H1 (cell line): ENCODE measurements around the gene UPP1. TPM values are rescaled to one million over a fixed set of nuclear protein-coding genes. Genes with fewer than 3 reads are reported as not detected.

Source experiments
- CTCF ChIA-PET: fragments of 300-600 bp; sonication (Branson Sonifier 250); formaldehyde crosslinking; loops from one replicate; lab custom pipeline; 2021; ENCODE audit not compliant: partially characterized antibody; lab: Charles Lee
- POLR2A ChIA-PET: fragments of 300-600 bp; sonication (Branson Sonifier 250); formaldehyde crosslinking; loops from one replicate; lab custom pipeline; 2021; ENCODE audit warnings: inconsistent platforms; ENCODE audit not compliant: partially characterized antibody; lab: Charles Lee
- DNase-seq, 2 experiments: peaks; one replicate each; pipeline versions ENCODE4 v3.0.0 to v3.0.0-alpha.2; 2010 to 2022; ENCODE audit warnings: low spot score in 2 of 2, low read depth in 1 of 2, mixed read lengths in 1 of 2
- FAIRE-seq: peaks from 2 replicates; lab custom pipeline; 2011; peaks lifted over from hg19 to GRCh38; lab: Jason Lieb, UNC
- H2AFZ ChIP-seq: 2 replicates; pipeline ENCODE4 v1.8.1; 2012; ENCODE audit warnings: low read length, inconsistent platforms
- H2AK5ac ChIP-seq: 2 replicates; pipeline ENCODE4 v1.6.1; 2013; ENCODE audit warnings: low read depth, low read length
- H2BK120ac ChIP-seq: replicated peaks from 2 replicates; pipeline ENCODE3; 2013; ENCODE audit warnings: low read depth, low read length, inconsistent platforms
- H2BK12ac ChIP-seq: 2 replicates; pipeline ENCODE4 v1.6.1; 2013; ENCODE audit warnings: low read depth, low read length
- H2BK15ac ChIP-seq: 2 replicates; pipeline ENCODE4 v1.6.1; 2013; ENCODE audit warnings: low read length
- H2BK20ac ChIP-seq: 2 replicates; pipeline ENCODE4 v1.6.1; 2013; ENCODE audit warnings: low read length
- H2BK5ac ChIP-seq: 2 replicates; pipeline ENCODE4 v1.6.1; 2013; ENCODE audit warnings: low read depth, low read length
- H3K14ac ChIP-seq: 2 replicates; pipeline ENCODE4 v1.6.1; 2013; ENCODE audit warnings: inconsistent platforms; ENCODE audit not compliant: insufficient read length
- H3K18ac ChIP-seq: 2 replicates; pipeline ENCODE4 v1.6.1; 2013; ENCODE audit warnings: low read length; ENCODE audit errors: extremely low read depth
- H3K23ac ChIP-seq: 2 replicates; pipeline ENCODE4 v1.6.1; 2013; ENCODE audit warnings: inconsistent platforms; ENCODE audit not compliant: insufficient read length
- H3K23me2 ChIP-seq: 2 replicates; pipeline ENCODE4 v1.6.1; 2013; ENCODE audit warnings: low read depth, low read length
- H3K27ac ChIP-seq: 2 replicates; pipeline ENCODE4 v1.6.1; 2011; ENCODE audit warnings: low read depth, low read length, inconsistent platforms
- H3K27me3 ChIP-seq, 4 experiments: replicated peaks in 1 of 4; 1 replicate in 1 of 4; 2 replicates in 3 of 4; pipeline versions ENCODE4 v1.6.1 to v1.8.1; 2011 to 2013; ENCODE audit warnings: low read length in 3 of 4, mild to moderate bottlenecking in 3 of 4, inconsistent platforms in 2 of 4, mixed read lengths in 2 of 4, moderate library complexity in 1 of 4; ENCODE audit not compliant: control insufficient read depth in 3 of 4, insufficient read depth in 3 of 4; ENCODE audit errors: extremely low read depth in 1 of 4
- H3K36me3 ChIP-seq, 4 experiments: 2 replicates each; pipeline versions ENCODE4 v1.6.1 to v1.8.1; 2011 to 2013; ENCODE audit warnings: mild to moderate bottlenecking in 4 of 4, low read length in 3 of 4, moderate library complexity in 2 of 4, control low read depth in 1 of 4, inconsistent platforms in 1 of 4; ENCODE audit not compliant: insufficient read depth in 4 of 4, control insufficient read depth in 2 of 4
- H3K4ac ChIP-seq: replicated peaks from 2 replicates; pipeline ENCODE3; 2013; ENCODE audit warnings: low read length, low read depth, mixed read lengths, inconsistent platforms; ENCODE audit not compliant: insufficient read length
- H3K4me1 ChIP-seq, 4 experiments: replicated peaks in 1 of 4; 1 replicate in 1 of 4; 2 replicates in 3 of 4; pipeline versions ENCODE4 v1.6.1 to v1.8.1; 2011 to 2013; ENCODE audit warnings: low read length in 3 of 4, inconsistent platforms in 2 of 4, mixed read lengths in 1 of 4; ENCODE audit not compliant: insufficient read depth in 4 of 4, control insufficient read depth in 3 of 4
- H3K4me2 ChIP-seq, 2 experiments: 2 replicates each; pipeline versions ENCODE4 v1.6.1 to v1.8.1; 2011 to 2013; ENCODE audit warnings: low read depth in 2 of 2, low read length in 2 of 2, control low read depth in 1 of 2, inconsistent platforms in 1 of 2, mild to moderate bottlenecking in 1 of 2; ENCODE audit not compliant: insufficient read depth in 1 of 2
- H3K4me3 ChIP-seq, 4 experiments: fragments of 200-600, 300-600 bp in 1 of 4; sonication (generic), shearing (Covaris generic), sonication (Bioruptor Twin) in 1 of 4; 2 replicates each; pipeline versions ENCODE4 v1.5.1 to v1.8.1; 2011 to 2016; ENCODE audit warnings: low read length in 4 of 4, low read depth in 3 of 4, control low read depth in 2 of 4, inconsistent platforms in 2 of 4, mild to moderate bottlenecking in 2 of 4, mixed read lengths in 1 of 4, moderate library complexity in 1 of 4; ENCODE audit not compliant: insufficient read depth in 2 of 4; ENCODE audit errors: extremely low read depth in 1 of 4
- H3K56ac ChIP-seq: replicated peaks from 2 replicates; pipeline ENCODE3; 2013; ENCODE audit warnings: low read depth, mild to moderate bottlenecking, mixed read lengths, low read length, inconsistent platforms; ENCODE audit not compliant: insufficient read length
- H3K79me1 ChIP-seq: 2 replicates; pipeline ENCODE4 v1.6.1; 2013; ENCODE audit warnings: low read depth, low read length, control low read depth
- H3K79me2 ChIP-seq, 2 experiments: 2 replicates each; pipeline versions ENCODE4 v1.6.1 to v1.8.1; 2012 to 2013; ENCODE audit warnings: low read length in 2 of 2, mild to moderate bottlenecking in 2 of 2, inconsistent platforms in 1 of 2; ENCODE audit not compliant: insufficient read depth in 2 of 2, control insufficient read depth in 1 of 2
- H3K9ac ChIP-seq, 4 experiments: replicated peaks in 1 of 4; 1 replicate in 1 of 4; 2 replicates in 3 of 4; pipeline versions ENCODE4 v1.6.1 to v1.8.1; 2011 to 2013; ENCODE audit warnings: low read depth in 3 of 4, low read length in 3 of 4, control low read depth in 2 of 4, mild to moderate bottlenecking in 2 of 4, moderate library complexity in 2 of 4, inconsistent platforms in 1 of 4; ENCODE audit errors: extremely low read depth in 1 of 4
- H3K9me3 ChIP-seq, 2 experiments: 2 replicates each; pipeline versions ENCODE4 v1.6.1 to v1.8.1; 2012 to 2013; ENCODE audit warnings: mild to moderate bottlenecking in 2 of 2, moderate library complexity in 2 of 2, control low read depth in 1 of 2, inconsistent platforms in 1 of 2, low read depth in 1 of 2, low read length in 1 of 2, mixed read lengths in 1 of 2; ENCODE audit not compliant: insufficient read depth in 2 of 2
- H4K20me1 ChIP-seq, 2 experiments: replicated peaks in 1 of 2; 2 replicates each; pipeline versions ENCODE3 to v1.8.1; 2011 to 2013; ENCODE audit warnings: inconsistent platforms in 2 of 2, low read length in 2 of 2, mild to moderate bottlenecking in 1 of 2; ENCODE audit not compliant: insufficient read depth in 2 of 2, control insufficient read depth in 1 of 2
- H4K5ac ChIP-seq: 2 replicates; pipeline ENCODE4 v1.6.1; 2013; ENCODE audit warnings: low read length, low read depth, mixed read lengths, inconsistent platforms; ENCODE audit not compliant: insufficient read length
- H4K8ac ChIP-seq: 2 replicates; pipeline ENCODE4 v1.8.0; 2013; ENCODE audit warnings: mild to moderate bottlenecking, moderate library complexity, low read length, inconsistent platforms; ENCODE audit not compliant: insufficient read depth; ENCODE audit errors: extremely low read depth
- H4K91ac ChIP-seq: replicated peaks from 2 replicates; pipeline ENCODE3; 2013; ENCODE audit warnings: low read length, mixed read lengths, inconsistent platforms; ENCODE audit not compliant: insufficient read length
- RBBP5 ChIP-seq: IDR thresholded peaks from 2 replicates; pipeline ENCODE4 v1.7.1; 2012; ENCODE audit warnings: low read depth, mild to moderate bottlenecking, inconsistent platforms, low read length, moderate library complexity, borderline replicate concordance
- RXRA ChIP-seq: IDR thresholded peaks from 2 replicates; pipeline ENCODE4 v1.6.1; 2011; ENCODE audit warnings: low read depth, mild to moderate bottlenecking, low read length, moderate library complexity; ENCODE audit not compliant: insufficient read depth
- SP1 ChIP-seq: IDR thresholded peaks from 2 replicates; pipeline ENCODE4 v1.6.1; 2011; ENCODE audit warnings: low read depth, low read length
- TEAD4 ChIP-seq: IDR thresholded peaks from 2 replicates; pipeline ENCODE4 v1.6.1; 2012; ENCODE audit warnings: low read depth, low read length, inconsistent platforms, mixed read lengths
- WGBS, 2 experiments: shearing (Covaris generic) in 1 of 2; methylation state at CpG; one replicate each; pipeline versions ENCODE4 v1.1.6 to v1.1.7; 2013 to 2015; ENCODE audit warnings: low lambda C conversion rate in 2 of 2, mixed read lengths in 2 of 2, inconsistent platforms in 1 of 2, low coverage in 1 of 2, missing lambda C conversion rate in 1 of 2; ENCODE audit not compliant: insufficient replicate concordance in 2 of 2, insufficient coverage in 1 of 2, insufficient read length in 1 of 2; ENCODE audit errors: extremely low coverage in 1 of 2, missing lambda C conversion rate in 1 of 2; 5-methylcytosine and 5-hydroxymethylcytosine counted together
- polyA plus RNA-seq, 7 experiments: library from polyadenylated mRNA; depleted of rRNA in 3 of 7; stranded (reverse) in 5 of 7; unstranded in 2 of 7; fragments of >200 nt in 5 of 7; fragments of 200-250 nt in 2 of 7; gene quantifications; 1 replicate in 5 of 7; 2 replicates in 1 of 7; 4 replicates in 1 of 7; pipeline versions ENCODE4 v1.2.1 to v1.2.3, GENCODE V29; 2011 to 2013; ENCODE audit warnings: missing spikeins in 2 of 7, mixed read lengths in 2 of 7
- total RNA-seq: library from RNA; stranded (reverse); fragmentation: NEBNext Ultra II Directional; extraction: Animal tissue kit (Norgen Biotek cat#: 25700); gene quantifications from 2 replicates; pipeline ENCODE4 v1.2.1, GENCODE V29; 2021
- TF ChIP-seq, protein P1 (sequence below): IDR thresholded peaks from 2 replicates; pipeline ENCODE4 v1.6.1; 2011; ENCODE audit warnings: low read depth, mild to moderate bottlenecking, low read length; ENCODE audit not compliant: insufficient read depth

UPP1 gene
- total and polyA plus RNA-seq, 2 of the 8 experiments (the other 6 are each of a cell fraction or from before 2014, with no cell fraction given), result 40.7 to 46.2 TPM

DNA sequence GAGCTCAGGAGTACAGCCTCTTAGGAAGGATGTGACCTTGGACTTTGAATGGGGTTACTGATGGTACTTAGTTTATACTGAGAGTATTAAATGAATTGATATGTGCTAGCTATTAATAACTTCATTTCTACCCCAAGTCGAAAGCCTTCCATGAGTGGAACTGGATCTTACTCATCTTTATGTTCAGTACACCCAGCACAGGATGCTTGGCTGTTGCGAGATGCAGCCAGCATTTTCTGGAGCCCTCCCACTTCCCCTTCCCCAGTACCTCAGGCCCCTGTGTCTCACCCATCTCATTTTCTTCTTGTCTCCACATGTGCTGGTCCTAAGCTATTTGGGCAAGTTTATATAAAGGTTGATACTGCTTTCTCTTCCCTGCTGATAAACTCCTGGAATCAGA is 7.2 kb downstream of the UPP1 start:
- Histone ChIP-seq H2BK120ac (no peak overlapping the region), H3K27ac (no peak overlapping the region), H4K91ac (no peak overlapping the region), H3K9ac (no peak overlapping the region; a peak in 1 of 7 replicates), H3K27me3 (no peaks in the 10 kb centered on the region), H3K23me2 (no peaks in the 10 kb centered on the region), H2BK15ac (no peak overlapping the region), H3K79me2 (peaks cover 0 to 9% of the 10 kb centered on the region in 2 experiments; a peak in 1 of 4 replicates), H4K20me1 (peaks cover 0 to 2% of the 10 kb centered on the region in 2 experiments), H3K18ac (no peak overlapping the region), H2BK12ac (no peak overlapping the region), H3K36me3 (peaks cover 11 to 91% (median 40%) of the 10 kb centered on the region in 4 experiments; a peak in 7 of 8 replicates), H3K4ac (no peak overlapping the region), H2AK5ac (no peak overlapping the region), H2BK5ac (no peak overlapping the region), H3K14ac (no peak overlapping the region), H3K4me1 (peaks cover 0 to 3% (median 0%) of the 10 kb centered on the region in 4 experiments; a peak in 3 of 7 replicates), H3K9me3 (no peaks in the 10 kb centered on the region), H3K79me1 (peaks cover 1% of the 10 kb centered on the region; the same call in 1 of the 2 replicates), H4K8ac (no peak overlapping the region), H3K4me3 (no peak overlapping the region), H2AFZ (no peak overlapping the region), H4K5ac (no peak overlapping the region), H3K4me2 (no peak overlapping the region), H3K23ac (no peak overlapping the region), H2BK20ac (no peak overlapping the region), H3K56ac (no peak overlapping the region)
- CTCF ChIA-PET, result interaction anchor here (1.2 to 5.7 kb wide), 4 partner anchors 8 to 108 kb away, joined by 3 to 34 read pairs (median 7); no protein-coding TSS in a partner anchor
- FAIRE-seq (no peak), DNase-seq (no peak)
- 97% methylated on average over 2 of the region's 2 CpGs; no CpG with 5 or more reads in 1 of the 2 experiments for WGBS, 2 experiments
- POLR2A ChIA-PET, result interaction anchor here (1.1 to 4.6 kb wide), 4 partner anchors 9 to 108 kb away, joined by 3 to 26 read pairs (median 4); no protein-coding TSS in a partner anchor
- TF ChIP-seq SP1, result no peak
- TF ChIP-seq TEAD4, result no peak
- TF ChIP-seq, protein P1, sequence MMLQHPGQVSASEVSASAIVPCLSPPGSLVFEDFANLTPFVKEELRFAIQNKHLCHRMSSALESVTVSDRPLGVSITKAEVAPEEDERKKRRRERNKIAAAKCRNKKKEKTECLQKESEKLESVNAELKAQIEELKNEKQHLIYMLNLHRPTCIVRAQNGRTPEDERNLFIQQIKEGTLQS, result no peak
- TF ChIP-seq RBBP5, result no peak
- TF ChIP-seq RXRA, result no peak
